22Rv1 (cell line): Measurements from ENCODE around the gene DCAF4.

Experiments used
- CTCF ChIP-seq: fragments of 450-650 bp; IDR thresholded peaks from 2 replicates; pipeline ENCODE4 v1.5.1; 2017; ENCODE audit warnings: mild to moderate bottlenecking
- ZFX ChIP-seq: fragments of 450-650 bp; IDR thresholded peaks from 2 replicates; pipeline ENCODE4 v1.6.1; 2017; ENCODE audit warnings: antibody characterized with exemption, borderline replicate concordance

- TF ChIP-seq ZFX (no peak), CTCF (no peak)
Observed at GRCh38 chr14:72888636-72889201, 37.5 kb upstream of the DCAF4 start.
